HG03103 (cell line): ENCODE data around the gene CIDEB.

ENCODE experiments used
- ATAC-seq: cut with Tn5 transposase; IDR thresholded peaks from one replicate; pipeline ENCODE4 v1.9.1; 2021; ENCODE audit warnings: low read depth; ENCODE audit not compliant: unreplicated experiment

The CIDEB gene

GRCh38 chr14:24313913-24314312 is 6.1 kb upstream of the CIDEB start:
- ATAC-seq, result no peak

GRCh38 chr14:24312736-24313507 is 5.1 kb upstream of the CIDEB start:
- ATAC-seq, result no peak

- ATAC-seq, result no peak
These were observed 4.2 kb upstream of the CIDEB start for GRCh38 chr14:24311837-24312615.

GRCh38 chr14:24310646-24311604 is 3.1 kb upstream of the CIDEB start, which contains the start of gene LTB4R:
LTB4R (plus strand) TSS chr14:24311502; CDS start chr14:24315652, 4,150 bp downstream.
- peak; percentile 59 for ATAC-seq

- ATAC-seq, result no peak
These were observed 2.5 kb upstream of the CIDEB start for GRCh38 chr14:24310265-24310645.

GRCh38 chr14:24309538-24310264 is 1.9 kb upstream of the CIDEB start, which contains the start of gene LTB4R2:
LTB4R2 (plus strand) TSS chr14:24310140; CDS start chr14:24310665, 525 bp downstream.
- no peak for ATAC-seq

GRCh38 chr14:24308342-24309124 is 756 bp upstream of the CIDEB start:
- ATAC-seq, result no peak

GRCh38 chr14:24307156-24307574 is 612 bp downstream of the CIDEB start:
- no peak for ATAC-seq

GRCh38 chr14:24304019-24304387 is 3.8 kb downstream of the CIDEB start:
- ATAC-seq, result no peak

GRCh38 chr14:24300326-24300980 is 7.3 kb downstream of the CIDEB start:
- no peak for ATAC-seq

- ATAC-seq, result peak; percentile 53
These were observed 8.3 kb downstream of the CIDEB start, which contains the start of the genes DHRS1 and NOP9 for GRCh38 chr14:24299255-24300191. DHRS1 (minus strand) TSS chr14:24299780; CDS start chr14:24299106, 674 bp downstream. NOP9 (plus strand) TSS chr14:24299850; CDS start chr14:24299955, 105 bp downstream.

GRCh38 chr14:24298892-24299254 is 8.9 kb downstream of the CIDEB start:
- no peak for ATAC-seq

- ATAC-seq, result peak; percentile 24
These were observed 10.4 kb downstream of the CIDEB start for GRCh38 chr14:24297190-24297964.

- peak; percentile 55 for ATAC-seq
These were observed 11.2 kb downstream of the CIDEB start for GRCh38 chr14:24296341-24297157.

GRCh38 chr14:24293525-24293924 is 14.3 kb downstream of the CIDEB start:
- no peak for ATAC-seq
